Stimulated activated CD4-positive, alpha-beta T cell treated with anti-CD3 and anti-CD28 coated beads, Interleukin-1b, Interleukin-23, amount 100 ng/mL, for 4 hours (primary cell): Measurements from ENCODE around the gene FBXL16.

Source experiments
- DNase-seq, 2 donors: peaks; one replicate each; pipeline ENCODE4 v3.0.0-alpha.2; 2020; ENCODE audit warnings: low read depth in 2 of 2

The FBXL16 gene

DNA sequence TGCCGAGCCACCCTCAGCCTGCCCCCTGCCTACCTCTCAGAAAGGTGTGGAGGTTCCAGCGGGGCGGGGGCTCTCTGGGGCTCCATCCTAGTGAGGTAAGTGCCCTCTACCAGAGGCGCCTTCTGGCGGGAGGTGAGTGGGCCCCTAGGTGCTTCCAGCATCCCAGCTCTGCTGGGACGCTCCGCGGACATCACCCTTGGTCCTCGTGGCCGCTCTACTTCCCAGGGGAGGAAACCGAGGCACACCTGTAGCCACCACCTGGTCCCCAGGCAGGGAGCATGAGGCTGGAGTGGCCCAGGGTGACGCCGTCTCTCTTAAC lies 62.6 kb downstream of the FBXL16 start:
- no peak for DNase-seq
